ENCODE results near the gene MATR3.
A peak's percentile ranks its signal among the peaks of the same experiment; 100 is the strongest.

DNA sequence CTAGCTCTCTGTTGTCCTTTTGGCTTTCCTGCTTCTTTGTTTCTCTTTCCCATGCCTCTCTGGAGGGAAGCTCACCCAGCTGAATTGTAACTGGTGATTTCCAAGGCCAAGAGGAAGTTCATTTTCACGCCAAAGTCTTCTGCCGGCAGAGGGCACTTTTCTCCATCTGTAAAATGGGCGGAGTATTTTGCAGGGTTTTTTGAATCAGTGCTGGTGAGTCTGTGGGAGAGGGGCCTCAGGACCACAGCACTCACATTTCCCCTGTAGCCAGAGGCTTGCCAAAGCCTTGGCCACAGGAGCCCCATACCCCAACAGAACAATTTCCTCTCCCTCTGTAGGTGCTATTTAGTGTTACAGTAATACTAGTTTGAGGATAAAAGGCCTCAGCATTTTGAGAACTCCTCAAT lies 42.3 kb upstream of the MATR3 start:
- TF ChIP-seq, protein P1, sequence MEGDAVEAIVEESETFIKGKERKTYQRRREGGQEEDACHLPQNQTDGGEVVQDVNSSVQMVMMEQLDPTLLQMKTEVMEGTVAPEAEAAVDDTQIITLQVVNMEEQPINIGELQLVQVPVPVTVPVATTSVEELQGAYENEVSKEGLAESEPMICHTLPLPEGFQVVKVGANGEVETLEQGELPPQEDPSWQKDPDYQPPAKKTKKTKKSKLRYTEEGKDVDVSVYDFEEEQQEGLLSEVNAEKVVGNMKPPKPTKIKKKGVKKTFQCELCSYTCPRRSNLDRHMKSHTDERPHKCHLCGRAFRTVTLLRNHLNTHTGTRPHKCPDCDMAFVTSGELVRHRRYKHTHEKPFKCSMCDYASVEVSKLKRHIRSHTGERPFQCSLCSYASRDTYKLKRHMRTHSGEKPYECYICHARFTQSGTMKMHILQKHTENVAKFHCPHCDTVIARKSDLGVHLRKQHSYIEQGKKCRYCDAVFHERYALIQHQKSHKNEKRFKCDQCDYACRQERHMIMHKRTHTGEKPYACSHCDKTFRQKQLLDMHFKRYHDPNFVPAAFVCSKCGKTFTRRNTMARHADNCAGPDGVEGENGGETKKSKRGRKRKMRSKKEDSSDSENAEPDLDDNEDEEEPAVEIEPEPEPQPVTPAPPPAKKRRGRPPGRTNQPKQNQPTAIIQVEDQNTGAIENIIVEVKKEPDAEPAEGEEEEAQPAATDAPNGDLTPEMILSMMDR (IDR thresholded peaks at IDR 0.05; ENCODE audit: low read depth, low read length, poor library complexity, severe bottlenecking), result peak; percentile 76
- no peak for TF ChIP-seq EZH2phosphoT487 (IDR thresholded peaks at IDR 0.05; ENCODE audit: borderline replicate concordance, low read length)

All from DOHH2 (cell line).